K562 (cell line): Measurements from ENCODE around the gene HACD1. TPM values are rescaled to one million over a fixed set of nuclear protein-coding genes. Genes with fewer than 3 reads are reported as not detected.

Source experiments
- ADNP ChIP-seq: fragments of 200-800 bp; sonication (Bioruptor generic); IDR thresholded peaks from 2 replicates; pipeline ENCODE4 v1.6.1; 2016; ENCODE audit warnings: missing genetic modification characterization, missing compliant biosample characterization
- ATF7 ChIP-seq: fragments of 450-650 bp; IDR thresholded peaks from 2 replicates; pipeline ENCODE4 v1.7.1; 2014; ENCODE audit warnings: mild to moderate bottlenecking, moderate library complexity
- BACH1 ChIP-seq: fragments of 200-800 bp; sonication (Bioruptor generic); IDR thresholded peaks from 2 replicates; pipeline ENCODE4 v1.6.1; 2016; ENCODE audit warnings: missing genetic modification characterization, missing compliant biosample characterization
- BDP1 ChIP-seq: IDR thresholded peaks from 3 replicates; pipeline ENCODE4 v1.6.1; 2011; ENCODE audit not compliant: insufficient read length, insufficient read depth
- BMI1 ChIP-seq: fragments of 150-350 bp; IDR thresholded peaks from 2 replicates; pipeline ENCODE4 v1.6.1; 2014; ENCODE audit warnings: low read length
- CXXC5 ChIP-seq: fragments of 250-450 bp; sonication (Bioruptor Pico); IDR thresholded peaks from 2 replicates; pipeline ENCODE4 v1.8.0; 2022; ENCODE audit warnings: inconsistent platforms, mild to moderate bottlenecking, moderate library complexity
- DMBX1 ChIP-seq: fragments of 250-450 bp; sonication (Bioruptor Pico); IDR thresholded peaks from 2 replicates; pipeline ENCODE4 v1.8.0; 2022; ENCODE audit warnings: inconsistent platforms, mild to moderate bottlenecking, moderate library complexity, borderline replicate concordance
- E2F6 ChIP-seq, 2 experiments: IDR thresholded peaks; 2 replicates each; pipeline ENCODE4 v1.6.1; 2011; ENCODE audit warnings: borderline replicate concordance in 1 of 2, control low read depth in 1 of 2, low read depth in 1 of 2, low read length in 1 of 2, mild to moderate bottlenecking in 1 of 2, mixed read lengths in 1 of 2, moderate library complexity in 1 of 2; ENCODE audit not compliant: insufficient read depth in 1 of 2, insufficient read length in 1 of 2, poor library complexity in 1 of 2, severe bottlenecking in 1 of 2; ENCODE audit errors: extremely low read depth in 1 of 2
- ELF2 ChIP-seq: fragments of 250-450 bp; sonication (Bioruptor Pico); IDR thresholded peaks from 2 replicates; pipeline ENCODE4 v1.5.0; 2021; ENCODE audit warnings: mild to moderate bottlenecking
- FOXJ3 ChIP-seq: sonication (generic); formaldehyde crosslinking; IDR thresholded peaks from 2 replicates; pipeline ENCODE4 v1.4.0; 2020; ENCODE audit warnings: mild to moderate bottlenecking, missing genetic modification reagents
- FOXK2 ChIP-seq, 2 experiments: fragments of 450-650 bp; IDR thresholded peaks in 1 of 2; conservative IDR thresholded peaks in 1 of 2; 2 replicates each; pipeline ENCODE4 v1.6.1; 2016; ENCODE audit warnings: low read depth in 2 of 2, mild to moderate bottlenecking in 1 of 2
- HDAC3 ChIP-seq: fragments of 450-650 bp; IDR thresholded peaks from 2 replicates; pipeline ENCODE4 v1.6.1; 2018; ENCODE audit warnings: borderline replicate concordance, mild to moderate bottlenecking, moderate library complexity; ENCODE audit not compliant: partially characterized antibody
- MYC ChIP-seq, 2 experiments: fragments of 250-450 bp in 1 of 2; sonication (Bioruptor Pico) in 1 of 2; IDR thresholded peaks; 2 replicates each; pipeline versions ENCODE4 v1.5.1 to v1.6.1; 2012 to 2021; ENCODE audit warnings: low read depth in 2 of 2, borderline replicate concordance in 1 of 2, improper control_type of control experiment in 1 of 2, low read length in 1 of 2, mild to moderate bottlenecking in 1 of 2, moderate library complexity in 1 of 2
- NCOR1 ChIP-seq: fragments of 450-650 bp; IDR thresholded peaks from 2 replicates; pipeline ENCODE4 v1.6.1; 2016; ENCODE audit warnings: mild to moderate bottlenecking, moderate library complexity
- NFATC3 ChIP-seq: fragments of 450-650 bp; IDR thresholded peaks from 2 replicates; pipeline ENCODE4 v1.6.1; 2017; ENCODE audit warnings: mild to moderate bottlenecking
- PHF21A ChIP-seq: fragments of 450-650 bp; IDR thresholded peaks from 2 replicates; pipeline ENCODE4 v1.6.1; 2017; ENCODE audit warnings: low read depth, borderline replicate concordance
- POLR2B ChIP-seq: fragments of 450-650 bp; IDR thresholded peaks from 2 replicates; pipeline ENCODE4 v1.6.1; 2018; ENCODE audit warnings: low read depth; ENCODE audit not compliant: partially characterized antibody
- POLR3G ChIP-seq: IDR thresholded peaks from 2 replicates; pipeline ENCODE4 v1.6.1; 2011; ENCODE audit not compliant: insufficient read length, insufficient replicate concordance; ENCODE audit errors: extremely low read depth
- PTRF ChIP-seq: fragments of 450-650 bp; IDR thresholded peaks from 2 replicates; pipeline ENCODE4 v1.6.1; 2016; ENCODE audit warnings: mild to moderate bottlenecking, missing genetic modification characterization, missing compliant biosample characterization
- RAD51 ChIP-seq: fragments of 450-650 bp; IDR thresholded peaks from 2 replicates; pipeline ENCODE4 v1.7.1; 2016; ENCODE audit warnings: low read depth, mild to moderate bottlenecking, borderline replicate concordance
- RBBP5 ChIP-seq: fragments of 200-600 bp; sonication (generic); IDR thresholded peaks from 2 replicates; pipeline ENCODE4 v1.6.1; 2012; ENCODE audit warnings: borderline replicate concordance, mild to moderate bottlenecking, low read length, control low read depth, inconsistent platforms; ENCODE audit not compliant: insufficient read depth, poor library complexity, severe bottlenecking
- RCOR1 ChIP-seq, 2 experiments: IDR thresholded peaks; 2 replicates each; pipeline ENCODE4 v1.6.1; 2012; ENCODE audit warnings: low read depth in 2 of 2, low read length in 2 of 2, borderline replicate concordance in 1 of 2, improper control_type of control experiment in 1 of 2
- RUNX1 ChIP-seq: sonication (generic); IDR thresholded peaks from 2 replicates; pipeline ENCODE4 v1.6.1; 2016; ENCODE audit warnings: antibody characterized with exemption, low read depth
- STAT5B ChIP-seq: fragments of 250-450 bp; sonication (Bioruptor Pico); IDR thresholded peaks from 2 replicates; pipeline ENCODE4 v1.8.0; 2021; ENCODE audit warnings: mild to moderate bottlenecking, inconsistent platforms
- TEAD4 ChIP-seq, 2 experiments: sonication (generic) in 1 of 2; formaldehyde crosslinking in 1 of 2; IDR thresholded peaks; 2 replicates each; pipeline versions ENCODE4 v1.6.1 to v1.8.0; 2012 to 2022; ENCODE audit warnings: borderline replicate concordance in 1 of 2, inconsistent platforms in 1 of 2, low read length in 1 of 2, mild to moderate bottlenecking in 1 of 2, missing genetic modification reagents in 1 of 2
- USF1 ChIP-seq: sonication (generic); formaldehyde crosslinking; IDR thresholded peaks from 2 replicates; pipeline ENCODE4 v1.9.0; 2022; ENCODE audit warnings: mild to moderate bottlenecking, missing genetic modification reagents
- WHSC1 ChIP-seq: IDR thresholded peaks from one replicate; pipeline ENCODE4 v1.6.1; 2012; ENCODE audit warnings: low read length, control low read depth, inconsistent platforms
- ZBTB8A ChIP-seq: fragments of 450-650 bp; IDR thresholded peaks from 2 replicates; pipeline ENCODE4 v1.6.1; 2018; ENCODE audit warnings: mild to moderate bottlenecking, moderate library complexity; ENCODE audit not compliant: partially characterized antibody
- ZNF143 ChIP-seq: sonication (generic); formaldehyde crosslinking; IDR thresholded peaks from 2 replicates; pipeline ENCODE4 v1.9.0; 2022; ENCODE audit warnings: mild to moderate bottlenecking, missing genetic modification reagents
- ZNF197 ChIP-seq: fragments of 200-800 bp; sonication (Bioruptor generic); IDR thresholded peaks from 2 replicates; pipeline ENCODE4 v1.6.1; 2016; ENCODE audit warnings: low read depth, missing genetic modification characterization, missing compliant biosample characterization
- polyA plus RNA-seq, 8 experiments: library from polyadenylated mRNA; depleted of rRNA in 4 of 8; stranded (reverse) in 5 of 8; unstranded in 3 of 8; fragments of >200 nt; fragmentation: Nextera tagmentation in 2 of 8; fragmentation: Illumina TruSeq in 1 of 8; extraction: Ambion mirVana in 2 of 8; extraction: Trizol in 1 of 8; gene quantifications; 2 replicates each; pipeline versions ENCODE4 v1.2.1 to v1.2.3, GENCODE V29; 2011 to 2014; ENCODE audit warnings: inconsistent platforms in 1 of 8, missing spikeins in 1 of 8
- total RNA-seq, 7 experiments: library from RNA; depleted of rRNA in 6 of 7; stranded (reverse); fragments of >200 nt in 6 of 7; fragmentation: Illumina TruSeq in 2 of 7; extraction: Trizol in 2 of 7; gene quantifications; 2 replicates each; pipeline versions ENCODE4 v1.2.1 to v1.2.3, GENCODE V29; 2011 to 2021; ENCODE audit warnings: low replicate concordance in 1 of 7

Gene HACD1
- total and polyA plus RNA-seq, 9 of the 15 experiments (the other 6 are each of a cell fraction or from before 2014, with no cell fraction given), result 0.99 to 4.5 (median 2.4) TPM

- TF ChIP-seq DMBX1 (CRISPR knock-in tag) (no peak; the same call in 1 of the 2 replicates), WHSC1 (no peak), ZNF143 (CRISPR knock-in tag) (no peak), TEAD4 (IDR thresholded peaks at IDR 0.05; ENCODE audit: low read length) (peak; percentile 95), TEAD4 (CRISPR knock-in tag; IDR thresholded peaks at IDR 0.05; ENCODE audit: borderline replicate concordance) (no peak), PTRF (tag) (no peak), RCOR1 (IDR thresholded peaks at IDR 0.05; ENCODE audit: borderline replicate concordance in 1 of 2, low read depth in 2 of 2, low read length in 2 of 2) (peak; percentile 89 to 96), USF1 (CRISPR knock-in tag) (no peak), RBBP5 (no peak), RAD51 (no peak), BACH1 (tag) (no peak), HDAC3 (peak; percentile 45), BDP1 (no peak), ADNP (peak; percentile 53; the same call in 1 of the 2 replicates), POLR3G (no peak), ELF2 (no peak), STAT5B (CRISPR knock-in tag) (no peak), NCOR1 (peak; percentile 88), MYC (IDR thresholded peaks at IDR 0.05; ENCODE audit: low read depth, low read length) (no peak), MYC (CRISPR knock-in tag; IDR thresholded peaks at IDR 0.05; ENCODE audit: borderline replicate concordance, low read depth) (no peak), PHF21A (no peak), E2F6 (IDR thresholded peaks at IDR 0.05; ENCODE audit: borderline replicate concordance in 1 of 2, extremely low read depth in 1 of 2, insufficient read depth in 1 of 2, insufficient read length in 1 of 2, low read depth in 1 of 2, low read length in 1 of 2, poor library complexity in 1 of 2, severe bottlenecking in 1 of 2) (no peak), RUNX1 (no peak), FOXJ3 (CRISPR knock-in tag) (no peak), ATF7 (no peak), ZBTB8A (no peak), ZNF197 (CRISPR knock-in tag) (no peak), POLR2B (no peak), FOXK2 (conservative IDR thresholded peaks at IDR 0.05 in 1 of 2, IDR thresholded peaks at IDR 0.05 in 1 of 2; ENCODE audit: low read depth in 2 of 2) (no peak), CXXC5 (CRISPR knock-in tag) (0 out of 2 replicates have a peak, but pooled peaks have one; percentile 12), BMI1 (no peak), NFATC3 (no peak)
These were observed 38.6 kb downstream of the HACD1 start (continued) for GRCh38 chr10:17578603-17579002.
